NCI-H1930 (cell line): ENCODE results near the gene CDS1.
"Not testable (repeated sequence)": the region's sequence is repeated elsewhere in the genome, so short reads cannot be mapped to it uniquely, and the experiment has no call there.

Experiments
- DNase-seq, 2 experiments: peaks; one replicate each; lab custom pipeline; 2025; lab: John Stamatoyannopoulos, UW

CDS1 gene

DNA sequence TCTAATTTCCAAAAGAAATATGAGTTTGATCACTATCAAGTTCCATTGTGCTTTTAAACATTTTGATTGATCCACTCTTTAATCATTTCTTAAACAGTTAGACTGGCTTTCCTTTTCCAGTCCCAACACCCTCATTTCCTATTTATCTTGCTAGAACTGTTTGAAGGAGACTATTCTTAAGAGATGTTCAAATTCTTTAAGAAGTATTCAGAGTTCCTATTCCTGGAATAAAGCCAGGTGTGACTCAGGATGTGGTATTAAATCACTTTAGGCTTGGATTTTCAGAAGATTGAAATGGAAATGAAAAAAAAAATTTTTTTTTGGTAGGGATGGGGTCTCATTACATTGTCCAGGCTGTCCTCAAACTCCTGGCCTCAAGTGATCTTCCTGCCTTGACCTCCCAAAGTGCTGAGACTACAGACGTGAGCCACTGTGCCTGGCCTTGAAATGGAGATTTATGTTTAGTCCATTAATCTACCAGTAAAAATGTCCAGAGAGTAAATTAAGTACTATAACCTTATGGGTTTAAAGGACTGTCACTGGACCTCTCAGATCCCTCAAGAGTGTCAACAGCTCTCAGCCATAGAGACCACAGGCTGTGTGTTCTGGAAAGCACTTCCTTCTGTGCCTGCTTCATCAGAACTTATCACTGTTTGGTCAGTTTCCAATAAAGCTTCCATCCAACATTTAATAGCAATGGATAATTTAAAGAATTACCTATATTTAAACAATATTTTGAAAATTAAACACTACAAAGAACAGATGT lies 90.7 kb downstream of the CDS1 start:
- no peak for DNase-seq

DNA sequence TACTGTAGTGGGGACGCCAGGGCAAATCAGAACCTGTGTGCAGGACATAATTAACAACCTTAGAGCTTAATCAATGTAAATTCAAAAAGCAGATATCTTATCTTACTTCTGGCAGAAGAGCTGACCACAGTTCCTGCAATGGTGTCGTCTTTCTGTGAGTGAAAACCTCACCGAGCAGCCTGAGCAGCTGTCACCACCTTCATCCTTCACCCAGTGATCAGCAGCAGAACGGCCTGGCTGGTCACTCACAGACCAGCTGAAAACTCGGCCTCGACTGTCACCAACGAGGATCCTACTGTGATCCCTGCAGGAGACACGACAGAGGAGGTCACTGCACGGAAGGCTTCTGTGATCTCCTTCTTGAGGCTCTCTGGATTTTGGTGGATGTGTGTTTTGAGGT lies 94.2 kb downstream of the CDS1 start:
- no peak for DNase-seq

DNA sequence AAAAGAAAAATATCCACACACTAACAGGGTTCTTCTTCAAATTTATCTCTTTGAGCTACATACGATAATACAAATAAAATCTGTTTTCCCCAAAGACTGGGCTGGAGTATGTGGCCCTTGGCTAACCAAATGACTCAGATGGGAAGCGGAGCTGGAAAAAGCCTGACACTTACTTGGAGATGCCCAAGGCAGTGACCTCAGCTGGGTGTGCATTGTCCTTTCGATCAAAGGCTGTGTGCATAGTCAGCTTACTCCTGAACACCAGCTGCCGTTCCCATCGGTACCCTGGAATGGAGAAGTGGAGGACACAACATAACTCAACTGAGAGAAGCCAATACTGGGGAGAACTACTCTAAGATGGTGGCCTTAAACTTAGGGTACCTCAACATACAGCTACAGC lies 95.1 kb downstream of the CDS1 start:
- DNase-seq, result no peak

DNA sequence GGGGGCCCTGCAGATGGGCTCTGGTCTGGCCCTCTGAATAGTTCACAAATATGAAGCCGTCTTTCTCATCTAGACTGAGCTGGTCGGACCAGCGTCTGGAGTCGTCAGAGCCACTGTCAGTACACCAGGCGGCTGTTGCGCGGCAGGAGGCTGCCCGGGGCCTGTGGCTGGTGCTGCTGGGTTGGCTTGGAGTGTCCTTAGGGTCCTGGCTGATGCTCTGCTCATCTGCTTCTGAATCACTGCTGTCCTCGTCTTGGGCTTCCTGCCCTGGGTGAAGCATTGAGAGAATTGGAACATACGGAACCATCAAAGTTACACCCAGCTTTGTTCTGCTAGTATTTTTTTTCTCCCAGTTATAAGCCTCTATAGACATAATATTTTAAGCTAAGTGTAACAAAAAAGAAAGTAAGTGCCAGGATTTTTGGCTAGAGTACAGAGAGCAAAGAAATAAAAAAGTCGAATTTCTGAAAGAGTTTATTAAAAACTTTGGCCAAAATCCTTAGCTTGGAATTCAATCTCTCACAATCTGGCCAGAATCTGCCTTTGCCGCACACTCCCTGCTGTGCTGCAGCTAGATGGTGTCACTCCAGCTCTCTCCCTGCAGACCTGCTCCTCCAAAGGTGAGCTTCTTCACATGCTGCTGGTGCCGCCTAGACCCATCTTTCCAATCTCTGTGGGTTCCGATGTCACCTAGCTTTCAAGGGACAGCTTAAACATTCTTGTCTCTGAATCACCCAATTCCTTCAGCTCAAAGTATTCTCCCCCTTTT lies 96.2 kb downstream of the CDS1 start:
- no peak for DNase-seq

DNA sequence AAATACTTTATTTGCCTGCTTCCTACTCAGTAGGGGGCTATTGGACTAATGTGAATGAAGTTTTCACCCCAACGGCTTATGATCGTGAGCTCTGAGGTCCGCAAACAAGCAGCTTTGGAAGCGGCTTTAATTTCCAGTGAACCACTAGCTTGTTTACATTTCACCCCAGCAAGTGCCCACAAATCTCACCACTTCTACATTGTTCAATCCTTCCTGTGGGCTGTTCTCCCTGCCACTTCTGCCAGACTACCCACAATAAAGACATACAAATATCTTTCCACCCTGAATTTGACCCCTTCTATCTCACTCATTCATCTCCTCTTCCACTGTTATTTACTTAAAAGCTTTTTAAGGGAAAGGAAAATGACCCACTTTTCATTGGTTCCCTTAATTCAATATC lies 98.0 kb downstream of the CDS1 start:
- DNase-seq, result no peak

DNA sequence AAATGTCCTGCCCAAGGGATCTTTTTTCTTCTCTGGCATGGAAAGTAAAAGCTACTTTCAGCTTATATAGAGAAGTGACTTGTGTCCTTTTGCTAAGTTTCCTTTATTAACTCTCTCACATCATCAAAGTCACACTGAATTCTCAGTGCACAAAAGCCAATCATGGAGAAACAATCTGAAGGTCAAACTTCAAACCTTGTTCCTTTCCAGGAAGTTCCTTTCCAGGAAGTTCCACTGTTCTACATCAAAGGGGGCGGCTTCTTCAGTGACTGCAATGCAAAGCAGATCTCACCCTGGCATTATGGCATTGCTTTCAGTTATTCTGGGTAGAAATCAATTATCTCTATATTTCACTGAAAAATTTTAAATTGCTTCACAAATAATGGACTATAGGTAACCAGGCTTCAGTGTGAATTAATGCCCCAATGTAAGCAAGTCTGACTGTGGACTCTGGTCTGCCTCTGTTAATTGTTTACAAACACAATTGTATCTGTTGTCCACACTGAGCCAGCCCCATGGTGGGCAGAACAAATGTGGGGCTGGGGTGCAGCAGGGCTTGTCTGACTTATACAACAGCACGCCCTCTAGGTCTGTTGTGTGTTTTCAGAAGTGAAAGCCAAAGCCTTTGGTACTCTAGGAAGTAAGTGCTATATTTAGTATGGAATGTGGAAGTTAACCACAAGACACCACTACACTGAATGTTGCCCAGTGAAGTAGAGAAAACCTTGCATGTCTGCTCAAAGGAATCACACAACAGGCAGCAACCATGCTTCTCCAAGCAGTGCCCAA lies 98.8 kb downstream of the CDS1 start:
- no peak for DNase-seq

DNA sequence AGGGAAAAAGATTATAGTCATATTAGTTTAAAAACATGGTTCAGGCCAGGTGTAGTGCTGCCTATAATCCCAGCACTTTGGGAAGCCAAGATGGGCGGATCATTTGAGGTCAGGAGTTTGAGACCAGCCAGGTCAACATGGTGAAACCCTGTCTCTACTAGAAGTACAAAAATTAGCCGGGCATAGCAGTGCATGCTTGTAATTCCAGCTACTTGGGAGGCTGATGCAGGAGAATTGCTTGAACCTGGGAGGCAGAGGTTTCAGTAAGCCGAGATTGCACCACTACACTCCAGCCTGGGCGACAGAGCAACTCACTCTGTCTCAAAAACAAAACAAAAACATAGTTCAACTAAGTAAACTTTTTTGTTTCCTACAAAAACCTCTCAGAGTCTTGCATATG lies 99.7 kb downstream of the CDS1 start:
- DNase-seq, result not testable (repeated sequence)

DNA sequence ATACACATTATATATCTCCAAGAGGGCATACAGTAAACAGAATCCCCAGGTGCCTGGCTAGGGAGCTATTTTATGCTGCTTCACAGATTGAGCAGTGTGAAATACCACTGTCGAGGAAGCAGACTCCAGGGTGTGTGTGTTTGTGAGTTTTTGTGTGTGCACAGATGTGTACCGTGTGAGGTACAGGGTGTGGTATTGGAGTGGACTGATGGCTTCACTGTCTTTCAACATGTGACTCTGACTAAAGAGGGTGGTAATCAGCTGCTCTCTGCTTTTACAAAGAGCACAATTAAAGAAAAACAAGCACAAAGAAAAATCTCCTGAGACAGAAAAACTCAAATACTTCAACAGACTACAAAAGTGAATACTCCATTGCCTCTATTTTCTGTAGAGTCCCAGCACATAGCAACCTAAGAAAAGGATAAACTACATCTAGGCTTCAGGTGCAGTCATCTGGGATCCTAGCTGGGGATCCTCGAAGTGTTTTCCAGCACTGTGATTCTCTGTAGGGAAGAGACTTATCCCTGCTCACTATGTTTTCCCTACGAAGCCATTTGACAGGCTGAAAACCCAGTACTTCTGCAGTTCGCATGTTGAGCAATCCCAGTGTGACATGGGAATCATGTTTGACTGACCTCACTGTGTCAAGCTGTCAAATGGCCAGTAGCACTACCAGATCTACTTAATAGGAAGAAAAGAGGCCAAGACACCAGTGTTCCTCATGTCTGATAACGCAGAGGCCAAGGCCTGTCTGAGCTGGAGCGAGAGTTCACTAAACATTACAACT lies 100.3 kb downstream of the CDS1 start:
- no peak for DNase-seq

DNA sequence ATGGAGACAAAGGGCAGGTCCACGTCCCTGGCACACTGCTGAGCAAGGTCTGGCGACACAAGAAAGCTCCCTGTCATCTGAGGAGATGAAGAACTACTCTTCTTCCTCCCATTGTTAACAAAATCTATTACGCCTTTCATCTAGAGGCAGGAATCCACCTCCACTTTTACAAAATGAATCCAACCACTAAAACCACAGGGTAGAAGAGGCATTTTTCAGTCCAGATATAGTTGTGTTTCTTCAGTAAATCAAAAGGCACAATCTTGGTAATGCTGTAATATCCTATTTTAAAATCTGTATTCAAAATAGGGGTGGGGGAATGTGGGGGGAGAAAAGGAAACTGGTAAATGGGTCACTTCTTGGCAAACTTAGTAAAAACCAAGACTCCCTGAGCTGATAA lies 101.4 kb downstream of the CDS1 start:
- DNase-seq, result no peak

DNA sequence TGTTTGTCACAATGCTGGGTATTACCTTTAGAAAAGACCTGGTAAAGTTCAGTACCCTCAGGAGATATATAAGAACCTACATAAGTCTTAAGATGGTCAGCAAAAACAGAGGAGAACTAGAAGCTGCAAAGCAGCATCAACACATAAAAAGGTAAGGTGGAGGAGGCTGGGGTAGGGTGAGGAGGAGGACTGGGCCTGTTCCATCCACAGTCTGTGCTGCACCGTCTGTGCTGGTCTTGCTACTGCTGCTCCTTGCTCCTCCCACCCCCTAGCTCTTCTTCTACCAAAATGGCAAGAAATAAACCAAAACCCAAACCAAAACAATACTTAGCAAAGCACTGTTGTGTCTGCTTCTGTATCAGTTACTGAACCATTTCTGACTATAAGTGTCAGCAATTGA lies 102.2 kb downstream of the CDS1 start:
- DNase-seq, result no peak

DNA sequence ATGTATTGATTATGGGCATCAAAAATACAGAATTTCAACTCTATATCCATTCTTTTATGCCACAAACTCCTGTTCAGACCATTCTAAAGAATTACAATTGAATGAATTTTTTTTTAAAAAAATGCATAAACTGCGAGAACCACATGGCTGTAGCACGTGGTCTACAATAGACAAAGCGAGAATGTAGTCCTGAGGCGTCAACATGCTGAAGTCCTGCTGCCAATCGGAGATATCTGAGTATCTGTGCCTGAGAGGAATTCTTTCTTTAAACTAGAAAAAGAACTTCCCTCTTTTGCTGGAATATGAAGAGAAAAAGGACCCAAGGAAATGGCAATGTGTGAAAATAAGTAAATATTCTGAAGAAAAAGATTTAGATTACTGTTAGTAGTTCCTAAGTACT lies 105.7 kb downstream of the CDS1 start:
- DNase-seq, result no peak

DNA sequence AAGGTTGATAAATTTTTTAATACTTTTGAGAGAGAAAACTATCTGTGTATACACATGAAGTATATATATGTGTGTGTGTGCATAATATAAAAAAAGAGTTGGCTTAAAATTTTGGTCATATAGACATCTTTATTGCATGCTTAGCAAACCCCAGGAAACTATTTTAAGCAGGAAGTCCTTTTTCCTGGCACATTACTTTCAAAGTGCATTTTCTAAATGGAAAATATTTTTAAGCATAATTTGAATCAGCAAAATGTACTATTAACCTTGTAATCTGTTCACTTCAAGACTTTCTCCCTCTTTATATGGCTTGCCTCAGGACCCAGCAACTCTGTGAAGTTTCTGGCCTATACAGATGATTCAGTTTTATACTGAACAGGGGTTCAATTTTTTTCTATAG lies 106.3 kb downstream of the CDS1 start:
- no peak for DNase-seq

DNA sequence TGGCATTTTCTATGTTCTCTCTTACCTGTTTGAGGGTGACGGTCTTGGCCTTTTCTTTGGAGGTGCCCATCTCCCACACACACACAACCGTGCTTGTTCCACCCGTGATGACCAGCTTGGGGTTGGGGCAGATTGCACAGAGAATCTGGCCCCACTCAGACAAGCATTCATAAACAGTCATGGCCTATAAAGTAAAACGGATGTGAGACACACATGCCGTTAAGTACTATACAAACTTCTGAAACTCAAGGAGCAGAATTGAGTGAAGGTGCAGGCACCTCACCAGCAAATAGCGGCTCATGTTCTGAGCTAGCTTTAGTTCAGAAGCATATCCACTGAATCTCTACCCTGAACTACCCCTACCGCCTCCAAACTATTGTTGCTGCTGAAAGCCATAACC lies 107.6 kb downstream of the CDS1 start:
- DNase-seq, result no peak

DNA sequence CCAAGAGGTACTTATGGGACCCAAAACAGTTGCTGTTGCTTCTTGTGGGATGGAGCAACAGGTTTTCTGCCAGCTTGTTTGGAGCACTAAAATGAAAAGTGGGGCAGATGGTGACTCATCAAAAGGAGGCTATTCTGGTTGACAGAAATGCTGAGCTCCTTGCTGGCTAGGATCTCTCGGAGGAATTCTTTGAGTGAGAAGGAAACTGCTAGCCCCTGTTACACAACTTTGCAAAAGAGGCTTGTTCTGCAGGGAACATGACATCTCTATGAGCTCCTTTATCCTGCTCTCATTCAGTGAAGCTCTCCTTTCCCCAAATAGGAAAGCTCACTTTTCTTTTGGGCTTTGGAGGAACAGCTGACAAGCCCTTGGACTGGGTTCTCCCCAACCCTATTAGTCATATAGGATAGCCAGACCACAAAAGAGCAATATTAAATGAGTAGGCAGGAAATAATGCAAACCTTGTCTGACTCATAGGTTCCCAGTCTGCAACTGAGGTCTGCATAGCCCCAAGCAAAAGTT lies 108.3 kb downstream of the CDS1 start:
- DNase-seq, result no peak

DNA sequence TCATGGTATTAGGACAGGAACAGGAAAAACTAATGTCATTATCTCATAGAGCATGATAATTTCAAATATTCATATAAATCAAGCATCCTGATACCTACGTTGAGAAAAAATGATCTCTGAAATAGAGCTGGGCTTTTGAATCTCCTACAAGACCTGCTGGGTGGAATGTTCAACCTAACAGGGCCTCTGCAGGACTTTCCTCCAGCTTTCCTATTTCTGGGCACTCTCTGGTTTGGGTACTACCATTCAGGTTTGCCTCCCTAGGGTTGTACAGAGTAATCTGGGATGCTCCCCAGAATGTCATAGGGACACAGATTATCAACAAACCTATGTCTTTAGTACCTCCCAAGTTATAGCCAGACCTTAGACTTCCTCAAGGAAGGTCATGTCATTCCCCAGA lies 108.9 kb downstream of the CDS1 start:
- DNase-seq, result no peak

DNA sequence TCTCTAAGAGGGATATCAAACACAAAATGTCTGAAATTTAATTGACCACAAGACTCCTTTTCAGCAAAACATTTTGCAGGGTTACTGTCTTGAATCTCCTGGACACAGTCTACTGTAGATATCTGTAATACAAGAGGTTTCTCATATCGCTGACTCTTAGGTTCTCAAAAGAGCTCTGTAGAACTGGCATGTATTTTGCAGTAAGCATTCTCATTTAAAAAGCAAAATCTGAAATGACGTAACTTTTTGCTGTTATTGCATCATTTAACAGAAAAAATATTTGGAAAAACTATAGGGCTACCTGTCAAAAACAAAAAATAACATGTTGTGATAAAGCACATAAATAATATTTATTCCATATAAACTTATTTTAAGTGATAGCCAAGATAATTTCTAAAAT lies 114.2 kb downstream of the CDS1 start:
- no peak for DNase-seq

DNA sequence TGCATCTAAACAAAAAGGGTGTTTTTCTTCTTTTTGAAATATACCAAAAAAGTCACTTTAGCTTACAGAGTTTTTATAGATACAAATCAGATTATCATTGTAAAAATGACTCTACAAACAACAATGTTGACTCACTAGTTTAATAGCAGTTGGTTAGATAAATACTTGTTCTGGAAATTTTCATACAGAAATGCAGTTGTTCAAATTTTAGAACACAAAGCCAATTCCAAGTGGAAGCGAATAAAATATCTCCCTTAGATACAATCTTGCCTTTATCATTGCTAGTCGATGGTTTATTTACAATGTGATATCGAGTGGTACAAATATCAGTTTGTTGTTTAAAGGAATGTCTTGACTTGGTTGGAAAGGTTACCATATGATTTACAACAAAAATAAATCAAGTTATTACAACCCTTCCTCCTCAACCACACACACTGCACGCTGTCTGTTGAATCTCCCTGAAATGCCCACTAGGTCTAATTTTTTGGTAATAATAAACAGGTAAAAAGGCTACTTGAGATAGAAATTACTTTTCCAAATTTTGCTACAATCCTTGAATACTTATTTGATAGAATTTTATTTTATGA lies 114.8 kb downstream of the CDS1 start:
- no peak for DNase-seq

DNA sequence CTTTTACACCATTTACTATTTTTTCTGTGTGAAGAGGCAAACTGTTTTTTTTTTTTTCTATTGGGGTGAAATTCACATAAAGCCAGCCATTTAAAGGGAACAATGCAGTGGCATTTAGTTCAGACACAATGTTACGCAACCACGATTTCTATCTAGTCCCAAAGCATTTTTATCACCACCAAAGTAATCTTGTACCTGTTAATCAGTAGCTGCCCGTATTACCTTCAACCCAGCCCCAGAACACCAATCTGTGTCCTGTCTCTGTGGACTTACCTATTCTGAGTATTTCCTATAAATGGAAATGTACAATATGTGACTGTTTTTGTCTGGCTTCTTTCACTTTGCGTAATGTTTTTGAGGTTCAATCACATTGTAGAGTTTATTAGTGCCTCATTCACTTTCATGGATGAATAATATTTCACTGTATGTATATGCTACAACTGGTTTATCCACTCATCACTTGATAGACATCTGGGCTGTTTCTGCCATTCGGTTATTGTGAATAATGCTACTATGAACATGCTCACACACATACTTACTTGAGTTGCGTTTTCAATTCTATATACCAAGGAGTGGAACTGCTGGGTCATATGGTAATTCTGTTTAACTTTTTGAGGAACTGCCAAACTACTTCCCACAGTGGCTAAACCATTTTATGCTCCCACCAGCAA lies 116.2 kb downstream of the CDS1 start:
- no peak for DNase-seq
